Naive thymus-derived CD4-positive, alpha-beta T cell (primary cell): Measurements from ENCODE around the gene CHURC1. TPM values are rescaled to one million over a fixed set of nuclear protein-coding genes. Genes with fewer than 3 reads are reported as not detected.

Experiments used
- ATAC-seq: fragments of 150-1000 bp; cut with Tn5 transposase; 2 replicates; pipeline ENCODE4 v1.10.0; 2021; ENCODE audit warnings: mild to moderate bottlenecking, moderate library complexity
- CTCF ChIA-PET: fragments of 350-600 bp; sonication (Branson Sonifier 250); formaldehyde crosslinking; loops from one replicate; lab custom pipeline; 2021; ENCODE audit warnings: antibody characterized with exemption; lab: Charles Lee
- POLR2A ChIA-PET: fragments of 350-600 bp; sonication (Branson Sonifier 250); formaldehyde crosslinking; loops from one replicate; lab custom pipeline; 2021; ENCODE audit warnings: antibody characterized with exemption, inconsistent platforms; lab: Charles Lee
- DNase-seq, 9 donors: peaks; one replicate each; pipeline versions ENCODE4 v3.0.0 to v3.0.0-alpha.2; 2020 to 2022; ENCODE audit warnings: mixed read lengths in 1 of 9
- H3K27ac ChIP-seq: one replicate; pipeline ENCODE4 v1.7.0; 2013; ENCODE audit warnings: mild to moderate bottlenecking, low read depth, low read length, moderate library complexity
- H3K27me3 ChIP-seq, 2 donors: one replicate each; pipeline ENCODE4 v1.7.0; 2013; ENCODE audit warnings: low read length in 2 of 2, mild to moderate bottlenecking in 2 of 2, moderate library complexity in 2 of 2; ENCODE audit not compliant: control insufficient read depth in 2 of 2, insufficient read depth in 2 of 2
- H3K36me3 ChIP-seq, 3 experiments: 1 replicate in 2 of 3; 2 replicates in 1 of 3; pipeline ENCODE4 v1.7.0; 2013; ENCODE audit warnings: low read length in 3 of 3, mild to moderate bottlenecking in 3 of 3, moderate library complexity in 1 of 3; ENCODE audit not compliant: insufficient read depth in 3 of 3, control insufficient read depth in 2 of 3
- H3K4me1 ChIP-seq, 2 donors: one replicate each; pipeline ENCODE4 v1.7.0; 2013; ENCODE audit warnings: low read length in 2 of 2, mild to moderate bottlenecking in 2 of 2, moderate library complexity in 1 of 2; ENCODE audit not compliant: control insufficient read depth in 2 of 2, insufficient read depth in 2 of 2
- H3K4me3 ChIP-seq: 2 replicates; pipeline ENCODE4 v1.7.0; 2013; ENCODE audit warnings: mild to moderate bottlenecking, low read length
- H3K9me3 ChIP-seq, 3 experiments: 1 replicate in 2 of 3; 2 replicates in 1 of 3; pipeline ENCODE4 v1.7.0; 2013; ENCODE audit warnings: low read length in 3 of 3; ENCODE audit not compliant: control insufficient read depth in 2 of 3
- H3K27ac Mint-ChIP-seq, 9 donors: one replicate each; pipeline ENCODE4 v1.8.0; 2020 to 2022; ENCODE audit warnings: mixed read lengths in 9 of 9, mild to moderate bottlenecking in 8 of 9, moderate library complexity in 5 of 9, inconsistent platforms in 2 of 9
- H3K27me3 Mint-ChIP-seq, 5 donors: one replicate each; pipeline ENCODE4 v1.8.0; 2021 to 2022; ENCODE audit warnings: mixed read lengths in 5 of 5, mild to moderate bottlenecking in 1 of 5
- H3K36me3 Mint-ChIP-seq, 5 donors: one replicate each; pipeline ENCODE4 v1.8.0; 2020 to 2022; ENCODE audit warnings: mixed read lengths in 5 of 5, mild to moderate bottlenecking in 3 of 5, inconsistent platforms in 1 of 5
- H3K4me1 Mint-ChIP-seq, 7 donors: one replicate each; pipeline ENCODE4 v1.8.0; 2020 to 2022; ENCODE audit warnings: mixed read lengths in 7 of 7, mild to moderate bottlenecking in 3 of 7, inconsistent platforms in 1 of 7
- H3K4me3 Mint-ChIP-seq, 10 donors: one replicate each; pipeline ENCODE4 v1.8.0; 2020 to 2022; ENCODE audit warnings: mild to moderate bottlenecking in 10 of 10, mixed read lengths in 10 of 10, moderate library complexity in 6 of 10, inconsistent platforms in 2 of 10
- H3K9me3 Mint-ChIP-seq, 11 donors: one replicate each; pipeline ENCODE4 v1.8.0; 2020 to 2022; ENCODE audit warnings: mixed read lengths in 11 of 11, mild to moderate bottlenecking in 4 of 11, inconsistent platforms in 1 of 11, moderate library complexity in 1 of 11
- intact Hi-C, 2 donors: fragments of 100-400 bp; cut with micrococcal nuclease; formaldehyde crosslinking; loops; one replicate each; pipeline ENCODE4 v1.15.1; 2023
- polyA plus RNA-seq, 2 donors: library from polyadenylated mRNA; unstranded; fragments of 300-500 nt; fragmentation: Illumina TruSeq; gene quantifications; one replicate each; pipeline ENCODE4 v1.2.3, GENCODE V29; 2021
- total RNA-seq, 6 experiments: library from RNA in 5 of 6; stranded (reverse) in 5 of 6; gene quantifications; 1 replicate in 5 of 6; 2 replicates in 1 of 6; pipeline ENCODE4 v1.2.3 and lab custom pipeline; 2021 to 2026

Gene CHURC1
- total and polyA plus RNA-seq, 7 experiments from 2014 or later: 71.9 to 204 (median 108) TPM

- H3K36me3 ChIP-seq: no peaks in the 10 kb centered on the region
- H3K9me3 ChIP-seq: no peaks in the 10 kb centered on the region
- H3K4me1 ChIP-seq: no peaks in the 10 kb centered on the region
- ChIA-PET POLR2A (interaction anchor here (0.7 kb wide), 1 partner anchor 404 kb away, joined by 4 read pairs; no protein-coding TSS in a partner anchor), CTCF (interaction anchor here (3.3 kb wide), 1 partner anchor 22 kb away, joined by 10 read pairs; no protein-coding TSS in a partner anchor)
- peaks cover 14 to 66% (median 32%) of the 10 kb centered on the region in 5 donors for H3K27me3 Mint-ChIP-seq
- DNase-seq (no peak), ATAC-seq (no peak)
- no peak overlapping the region for H3K27ac ChIP-seq
- H3K27ac Mint-ChIP-seq: no peak overlapping the region
- no peaks in the 10 kb centered on the region for H3K36me3 Mint-ChIP-seq
- H3K4me3 Mint-ChIP-seq: no peak overlapping the region
- intact Hi-C loops: no loop called here
- no peaks in the 10 kb centered on the region for H3K4me1 Mint-ChIP-seq
- peaks cover 0 to 2% (median 0%) of the 10 kb centered on the region in 11 donors for H3K9me3 Mint-ChIP-seq
- no peaks in the 10 kb centered on the region for H3K27me3 ChIP-seq
- no peak overlapping the region for H3K4me3 ChIP-seq
Observed at GRCh38 chr14:64870160-64870559, 44.1 kb upstream of the CHURC1 start.

GRCh38 chr14:64871344-64871743, 42.9 kb upstream of the CHURC1 start:
- intact Hi-C loops: no loop called here
- Histone ChIP-seq H3K36me3 (no peaks in the 10 kb centered on the region), H3K27me3 (no peaks in the 10 kb centered on the region), H3K4me3 (no peak overlapping the region), H3K4me1 (no peaks in the 10 kb centered on the region), H3K9me3 (no peaks in the 10 kb centered on the region), H3K27ac (no peak overlapping the region)
- CTCF ChIA-PET: no interaction called here
- Mint-ChIP-seq H3K4me3 (no peak overlapping the region), H3K36me3 (no peaks in the 10 kb centered on the region), H3K27ac (no peak overlapping the region), H3K4me1 (no peaks in the 10 kb centered on the region), H3K9me3 (peaks cover 0 to 2% (median 0%) of the 10 kb centered on the region in 11 donors), H3K27me3 (peaks cover 14 to 70% (median 40%) of the 10 kb centered on the region in 5 donors)
- POLR2A ChIA-PET: no interaction called here
- no peak for DNase-seq
- ATAC-seq: no peak

- intact Hi-C loops: no loop called here
- ChIA-PET CTCF (no interaction called here), POLR2A (no interaction called here)
- Mint-ChIP-seq H3K36me3 (no peaks in the 10 kb centered on the region), H3K4me1 (no peaks in the 10 kb centered on the region), H3K4me3 (no peak overlapping the region), H3K27me3 (peaks cover 0 to 79% (median 24%) of the 10 kb centered on the region in 5 donors), H3K27ac (no peak overlapping the region), H3K9me3 (peaks cover 0 to 2% (median 0%) of the 10 kb centered on the region in 11 donors)
- DNase-seq: no peak
- H3K4me1 ChIP-seq: no peaks in the 10 kb centered on the region
- no peak overlapping the region for H3K4me3 ChIP-seq
- no peaks in the 10 kb centered on the region for H3K36me3 ChIP-seq
- no peak overlapping the region for H3K27ac ChIP-seq
- H3K9me3 ChIP-seq: no peaks in the 10 kb centered on the region
- no peak for ATAC-seq
- H3K27me3 ChIP-seq: no peaks in the 10 kb centered on the region
Observed at GRCh38 chr14:64873506-64874219, 40.6 kb upstream of the CHURC1 start.

GRCh38 chr14:64875350-64875749, 38.9 kb upstream of the CHURC1 start:
- ChIA-PET CTCF (no interaction called here), POLR2A (no interaction called here)
- Mint-ChIP-seq H3K36me3 (no peaks in the 10 kb centered on the region), H3K27ac (no peak overlapping the region), H3K9me3 (peaks cover 0 to 2% (median 0%) of the 10 kb centered on the region in 11 donors), H3K4me3 (no peak overlapping the region), H3K4me1 (peaks cover 0 to 5% (median 0%) of the 10 kb centered on the region in 7 donors), H3K27me3 (peaks cover 0 to 81% (median 25%) of the 10 kb centered on the region in 5 donors)
- H3K4me3 ChIP-seq: no peak overlapping the region
- no peaks in the 10 kb centered on the region for H3K27me3 ChIP-seq
- intact Hi-C loops: no loop called here
- H3K27ac ChIP-seq: no peak overlapping the region
- H3K4me1 ChIP-seq: no peaks in the 10 kb centered on the region
- DNase-seq (no peak), ATAC-seq (no peak)
- H3K36me3 ChIP-seq: no peaks in the 10 kb centered on the region
- H3K9me3 ChIP-seq: no peaks in the 10 kb centered on the region

- peaks cover 0 to 7% of the 10 kb centered on the region in 2 donors for H3K27me3 ChIP-seq
- peaks cover 0 to 4% of the 10 kb centered on the region in 2 donors for H3K4me1 ChIP-seq
- H3K36me3 ChIP-seq: no peaks in the 10 kb centered on the region
- ChIA-PET POLR2A (no interaction called here), CTCF (interaction anchor here (0.7 to 6.5 kb wide), 3 partner anchors 9 to 409 kb away, joined by 3 to 51 read pairs (median 7); no protein-coding TSS in a partner anchor)
- H3K9me3 ChIP-seq: no peaks in the 10 kb centered on the region
- H3K27ac ChIP-seq: no peak overlapping the region
- H3K9me3 Mint-ChIP-seq: peaks cover 0 to 2% (median 0%) of the 10 kb centered on the region in 11 donors
- DNase-seq: no peak
- peak overlapping the region in 3 of 10 donors; percentile 52 to 88 (median 62) for H3K4me3 Mint-ChIP-seq
- no peak overlapping the region for H3K4me3 ChIP-seq
- intact Hi-C loops: no loop called here
- no peak overlapping the region for H3K27ac Mint-ChIP-seq
- no peaks in the 10 kb centered on the region for H3K36me3 Mint-ChIP-seq
- peaks cover 0 to 11% (median 8%) of the 10 kb centered on the region in 7 donors for H3K4me1 Mint-ChIP-seq
- no peak for ATAC-seq
- peaks cover 9 to 81% (median 19%) of the 10 kb centered on the region in 5 donors for H3K27me3 Mint-ChIP-seq
Observed at GRCh38 chr14:64877846-64878245, 36.4 kb upstream of the CHURC1 start.

- Histone ChIP-seq H3K9me3 (no peaks in the 10 kb centered on the region), H3K4me3 (peak overlapping the region; percentile 67), H3K27me3 (peaks cover 0 to 7% of the 10 kb centered on the region in 2 donors), H3K4me1 (peaks cover 0 to 4% of the 10 kb centered on the region in 2 donors), H3K27ac (no peak overlapping the region), H3K36me3 (no peaks in the 10 kb centered on the region)
- CTCF ChIA-PET: interaction anchor here (0.7 to 6.5 kb wide), 2 partner anchors 13 to 34 kb away, joined by 3 to 51 read pairs; no protein-coding TSS in a partner anchor
- Mint-ChIP-seq H3K36me3 (no peaks in the 10 kb centered on the region), H3K27me3 (peaks cover 15 to 84% (median 19%) of the 10 kb centered on the region in 5 donors), H3K4me3 (peak overlapping the region; percentile 28 to 89 (median 68)), H3K27ac (peak overlapping the region in 1 of 9 donors; percentile 5), H3K9me3 (peaks cover 0 to under 1% (median 0%) of the 10 kb centered on the region in 11 donors), H3K4me1 (peaks cover 0 to 11% (median 8%) of the 10 kb centered on the region in 7 donors)
- DNase-seq (peak in 2 of 9 donors; percentile 1 to 22), ATAC-seq (no peak)
- POLR2A ChIA-PET: interaction anchor here (0.7 to 2.5 kb wide), 3 partner anchors 12 to 367 kb away, joined by 3 to 8 read pairs (median 7); partner anchors contain the start of gene CHURC1
- intact Hi-C loops: no loop called here
Observed at GRCh38 chr14:64878837-64879634, 35.2 kb upstream of the CHURC1 start.
